Lower leg skin (tissue), 4 donors: ENCODE results near the gene ZNF804B. TPM values are rescaled to one million over a fixed set of nuclear protein-coding genes. Genes with fewer than 3 reads are reported as not detected.

Source experiments
- DNase-seq, 2 donors: peaks; one replicate each; pipeline ENCODE4 v3.0.0-alpha.2; 2019; ENCODE audit warnings: low spot score in 2 of 2
- H3K4me3 ChIP-seq: fragments of 200-600 bp; sonication (generic); 2 replicates; pipeline ENCODE4 v1.5.1; 2017; ENCODE audit warnings: mild to moderate bottlenecking, low read depth; ENCODE audit not compliant: poor library complexity, severe bottlenecking
- POLR2A ChIP-seq, 2 donors: fragments of 450-650 bp; IDR thresholded peaks; one replicate each; pipeline ENCODE4 v1.6.1; 2016 to 2017; ENCODE audit warnings: antibody characterized with exemption in 2 of 2, mild to moderate bottlenecking in 1 of 2, moderate library complexity in 1 of 2
- WGBS, 2 donors: methylation state at CpG; one replicate each; pipeline ENCODE4 v1.1.5; 2018; 5-methylcytosine and 5-hydroxymethylcytosine counted together
- intact Hi-C: fragments of 100-400 bp; cut with DNase I; formaldehyde crosslinking; loops from one replicate; pipeline ENCODE4 v1.15.0; 2023; ENCODE audit warnings: low total_unique reads
- total RNA-seq, 4 donors: library from RNA; depleted of rRNA; stranded (reverse); fragments of >200 nt; gene quantifications; one replicate each; pipeline ENCODE4 v1.1.0, GENCODE V29; 2016
- TF ChIP-seq, protein P1 (sequence below), 3 donors: fragments of 450-650 bp; IDR thresholded peaks; one replicate each; pipeline ENCODE4 v1.5.1; 2016; ENCODE audit warnings: antibody characterized with exemption in 3 of 3, mild to moderate bottlenecking in 3 of 3, moderate library complexity in 2 of 3

ZNF804B gene
- total RNA-seq, 4 donors from 2014 or later, result not detected

DNA sequence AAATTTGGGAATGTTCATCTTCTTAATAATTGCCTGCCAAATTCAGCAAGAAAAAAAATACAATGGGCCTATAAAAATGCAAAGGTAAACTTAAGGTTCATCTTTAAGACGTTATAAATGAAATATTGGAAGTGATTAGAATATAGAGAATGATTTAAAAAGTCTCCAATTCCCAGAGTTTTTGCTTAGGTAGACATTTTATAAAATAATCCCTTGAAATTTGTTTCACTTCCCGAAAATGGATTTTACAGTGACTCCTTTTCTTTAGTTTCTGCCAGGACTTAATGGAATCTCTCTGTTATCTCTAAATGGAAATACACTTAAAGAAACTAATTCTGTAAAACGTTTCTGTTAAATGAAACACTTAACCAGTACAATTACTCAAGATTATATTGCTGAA lies 580.2 kb downstream of the ZNF804B start:
- no peak for DNase-seq
- TF ChIP-seq, protein P1, sequence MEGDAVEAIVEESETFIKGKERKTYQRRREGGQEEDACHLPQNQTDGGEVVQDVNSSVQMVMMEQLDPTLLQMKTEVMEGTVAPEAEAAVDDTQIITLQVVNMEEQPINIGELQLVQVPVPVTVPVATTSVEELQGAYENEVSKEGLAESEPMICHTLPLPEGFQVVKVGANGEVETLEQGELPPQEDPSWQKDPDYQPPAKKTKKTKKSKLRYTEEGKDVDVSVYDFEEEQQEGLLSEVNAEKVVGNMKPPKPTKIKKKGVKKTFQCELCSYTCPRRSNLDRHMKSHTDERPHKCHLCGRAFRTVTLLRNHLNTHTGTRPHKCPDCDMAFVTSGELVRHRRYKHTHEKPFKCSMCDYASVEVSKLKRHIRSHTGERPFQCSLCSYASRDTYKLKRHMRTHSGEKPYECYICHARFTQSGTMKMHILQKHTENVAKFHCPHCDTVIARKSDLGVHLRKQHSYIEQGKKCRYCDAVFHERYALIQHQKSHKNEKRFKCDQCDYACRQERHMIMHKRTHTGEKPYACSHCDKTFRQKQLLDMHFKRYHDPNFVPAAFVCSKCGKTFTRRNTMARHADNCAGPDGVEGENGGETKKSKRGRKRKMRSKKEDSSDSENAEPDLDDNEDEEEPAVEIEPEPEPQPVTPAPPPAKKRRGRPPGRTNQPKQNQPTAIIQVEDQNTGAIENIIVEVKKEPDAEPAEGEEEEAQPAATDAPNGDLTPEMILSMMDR (IDR thresholded peaks at IDR 0.05), result no peak
- no peak for TF ChIP-seq POLR2A (IDR thresholded peaks at IDR 0.05)
- intact Hi-C loops, result no loop called here
- WGBS, 2 donors, result 61 to 68% methylated on average over 3 of the region's 3 CpGs
- H3K4me3 ChIP-seq, result no peak overlapping the region

DNA sequence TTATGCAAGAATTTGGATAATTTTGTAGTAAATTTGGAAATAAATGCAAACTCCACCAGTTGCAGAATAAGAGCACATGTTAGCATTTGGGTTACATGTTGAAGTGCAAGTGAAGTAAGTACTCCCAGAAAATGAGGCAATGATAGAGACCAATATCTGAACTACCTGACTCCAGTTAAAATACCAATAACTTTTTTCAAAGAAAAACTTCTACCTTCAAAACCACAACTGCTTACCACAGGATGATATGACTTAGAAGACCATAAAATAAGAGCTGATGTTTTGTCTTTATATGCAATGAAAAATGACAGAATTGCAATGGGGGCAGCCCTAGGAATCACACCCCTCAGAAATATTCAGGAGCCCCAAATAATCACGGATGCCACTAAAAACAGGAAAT lies 597.6 kb downstream of the ZNF804B start:
- TF ChIP-seq, protein P1 (IDR thresholded peaks at IDR 0.05), result no peak
- TF ChIP-seq POLR2A (IDR thresholded peaks at IDR 0.05), result no peak
- intact Hi-C loops, result no loop called here
- 21 to 60% methylated on average over 1 of the region's 1 CpG for WGBS, 2 donors
- DNase-seq, result no peak
- no peak overlapping the region for H3K4me3 ChIP-seq

DNA sequence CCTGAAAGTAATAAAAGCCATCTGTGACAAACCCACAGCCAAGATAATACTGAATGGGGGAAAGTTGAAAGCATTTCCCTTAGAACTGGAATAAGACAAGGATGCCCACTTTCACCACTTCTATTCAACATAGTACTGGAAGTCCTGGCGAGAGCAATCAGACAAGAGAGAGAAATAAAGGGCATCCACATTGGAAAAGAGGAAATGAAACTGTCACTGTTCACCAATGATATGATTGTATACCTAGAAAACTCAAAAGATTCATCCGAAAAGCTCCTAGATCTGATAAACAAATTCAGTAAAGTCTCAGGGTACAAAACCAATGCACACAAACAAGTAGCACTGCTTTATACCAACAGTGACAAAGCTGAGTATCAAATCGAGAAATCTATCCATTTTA lies 617.7 kb downstream of the ZNF804B start:
- WGBS, 2 donors, result 87 to 92% methylated on average over 3 of the region's 3 CpGs
- no peak for TF ChIP-seq POLR2A (IDR thresholded peaks at IDR 0.05)
- TF ChIP-seq, protein P1 (IDR thresholded peaks at IDR 0.05), result no peak
- DNase-seq, result no peak
- H3K4me3 ChIP-seq, result no peak overlapping the region
- intact Hi-C loops, result no loop called here

DNA sequence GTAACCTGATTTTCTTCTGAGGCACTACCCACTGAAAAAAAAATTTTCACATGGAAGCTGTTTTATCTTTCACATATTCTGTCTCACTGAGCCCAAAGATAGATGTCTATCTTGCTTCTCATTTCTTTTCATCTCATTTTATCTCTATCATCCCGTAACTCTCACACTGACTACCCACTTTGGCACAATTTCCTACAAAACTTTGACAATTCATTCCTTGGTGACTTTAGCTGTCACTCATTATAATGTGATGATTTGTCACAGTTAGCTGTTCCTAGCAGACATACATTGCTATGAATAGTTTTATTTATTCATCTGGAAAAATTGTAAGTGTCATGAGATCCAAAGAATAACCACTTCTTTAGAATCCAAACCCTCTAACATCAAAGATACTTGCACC lies 625.9 kb downstream of the ZNF804B start:
- intact Hi-C loops, result no loop called here
- WGBS, 2 donors, result 59 to 71% methylated on average over 1 of the region's 1 CpG
- no peak for DNase-seq
- no peak for TF ChIP-seq POLR2A (IDR thresholded peaks at IDR 0.05)
- TF ChIP-seq, protein P1 (IDR thresholded peaks at IDR 0.05), result no peak
- H3K4me3 ChIP-seq, result no peak overlapping the region

Other genes with a start within 250 kb of the ZNF804B start
- gene TEX47, start 36.0 kb downstream of the ZNF804B start, total RNA-seq, result not detected